ENCODE data around the gene MAP3K8.

Gene MAP3K8

DNA sequence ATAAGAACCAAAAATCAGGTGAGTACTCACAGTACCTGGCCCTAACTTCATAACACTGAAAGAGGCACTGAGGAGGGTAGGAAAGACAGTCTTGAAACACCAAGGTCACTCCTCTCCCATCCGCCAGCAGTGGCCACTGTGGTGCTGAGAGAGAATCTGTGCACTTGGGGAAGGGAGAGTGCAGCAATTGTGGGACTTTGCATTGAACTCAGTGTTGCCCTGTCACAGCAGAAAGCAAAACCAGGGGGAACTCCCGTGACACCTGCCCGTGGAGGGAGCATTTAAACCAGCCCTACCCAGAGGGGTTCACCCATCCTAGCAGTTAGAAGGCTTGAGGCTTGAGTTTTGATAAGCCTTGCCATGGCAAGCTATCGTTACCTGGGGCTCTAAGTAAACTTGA lies 35.2 kb upstream of the MAP3K8 start:
- Histone ChIP-seq H3K4me3 (ENCODE audit: low read depth, low read length) (no peak overlapping the region), H3K27me3 (replicated peaks) (no peaks in the 10 kb centered on the region), H3K27ac (no peak overlapping the region), H3K36me3 (replicated peaks) (no peaks in the 10 kb centered on the region)
- TF ChIP-seq, protein P1, sequence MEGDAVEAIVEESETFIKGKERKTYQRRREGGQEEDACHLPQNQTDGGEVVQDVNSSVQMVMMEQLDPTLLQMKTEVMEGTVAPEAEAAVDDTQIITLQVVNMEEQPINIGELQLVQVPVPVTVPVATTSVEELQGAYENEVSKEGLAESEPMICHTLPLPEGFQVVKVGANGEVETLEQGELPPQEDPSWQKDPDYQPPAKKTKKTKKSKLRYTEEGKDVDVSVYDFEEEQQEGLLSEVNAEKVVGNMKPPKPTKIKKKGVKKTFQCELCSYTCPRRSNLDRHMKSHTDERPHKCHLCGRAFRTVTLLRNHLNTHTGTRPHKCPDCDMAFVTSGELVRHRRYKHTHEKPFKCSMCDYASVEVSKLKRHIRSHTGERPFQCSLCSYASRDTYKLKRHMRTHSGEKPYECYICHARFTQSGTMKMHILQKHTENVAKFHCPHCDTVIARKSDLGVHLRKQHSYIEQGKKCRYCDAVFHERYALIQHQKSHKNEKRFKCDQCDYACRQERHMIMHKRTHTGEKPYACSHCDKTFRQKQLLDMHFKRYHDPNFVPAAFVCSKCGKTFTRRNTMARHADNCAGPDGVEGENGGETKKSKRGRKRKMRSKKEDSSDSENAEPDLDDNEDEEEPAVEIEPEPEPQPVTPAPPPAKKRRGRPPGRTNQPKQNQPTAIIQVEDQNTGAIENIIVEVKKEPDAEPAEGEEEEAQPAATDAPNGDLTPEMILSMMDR (IDR thresholded peaks at IDR 0.05; ENCODE audit: low read depth, low read length, missing control alignments), result no peak
- in situ Hi-C loops (cut with HindIII; ENCODE audit: low pct_ligation_motif_present, low sequenced_read_pairs), result no loop called here
- no peak for DNase-seq

DNA sequence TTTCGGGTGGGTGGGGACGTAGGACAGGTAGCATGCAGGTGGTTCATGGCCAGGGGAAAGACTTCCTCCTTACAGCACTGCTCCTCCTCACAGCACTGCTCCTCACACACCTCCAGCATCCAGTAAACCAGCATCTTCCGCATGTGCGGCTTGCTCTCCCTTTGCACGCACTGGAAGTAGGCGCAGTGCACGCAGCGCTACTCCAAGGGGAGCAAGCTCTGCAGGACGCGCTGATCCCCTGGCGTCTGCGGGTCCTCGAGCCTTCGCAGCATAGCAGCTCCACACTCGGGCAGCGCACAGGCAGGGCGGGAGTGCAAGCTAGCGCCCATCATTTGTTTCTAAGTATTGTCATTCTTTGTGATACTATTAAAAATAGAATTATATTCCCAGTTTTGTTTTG lies 30.5 kb upstream of the MAP3K8 start:
- Histone ChIP-seq H3K4me3 (ENCODE audit: low read depth, low read length) (no peak overlapping the region), H3K36me3 (replicated peaks) (no peaks in the 10 kb centered on the region), H3K27me3 (replicated peaks) (no peaks in the 10 kb centered on the region), H3K27ac (no peak overlapping the region)
- TF ChIP-seq, protein P1 (IDR thresholded peaks at IDR 0.05; ENCODE audit: low read depth, low read length, missing control alignments), result no peak
- no peak for DNase-seq
- in situ Hi-C loops (cut with HindIII; ENCODE audit: low pct_ligation_motif_present, low sequenced_read_pairs), result no loop called here

DNA sequence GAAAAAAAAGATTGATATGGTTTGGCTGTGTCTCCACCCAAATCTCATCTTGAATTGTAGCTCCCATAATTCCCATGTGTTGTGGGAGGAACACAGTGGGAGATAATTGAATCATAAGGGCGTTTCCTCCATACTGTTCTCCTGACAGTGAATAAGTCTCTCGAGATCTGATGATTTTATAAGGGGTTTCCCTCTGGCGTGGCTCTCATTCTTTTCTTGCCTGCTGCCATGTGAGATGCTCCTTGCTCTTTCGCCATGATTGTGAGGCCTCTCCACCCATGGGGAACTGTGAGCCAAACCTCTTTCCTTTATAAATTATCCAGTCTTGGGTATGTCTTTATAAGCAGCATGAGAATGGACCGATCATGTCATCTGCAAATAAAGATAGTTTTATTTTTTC lies 29.4 kb upstream of the MAP3K8 start:
- no peak for DNase-seq
- Histone ChIP-seq H3K27me3 (replicated peaks) (no peaks in the 10 kb centered on the region), H3K36me3 (replicated peaks) (no peaks in the 10 kb centered on the region), H3K27ac (no peak overlapping the region), H3K4me3 (ENCODE audit: low read depth, low read length) (no peak overlapping the region)
- in situ Hi-C loops (cut with HindIII; ENCODE audit: low pct_ligation_motif_present, low sequenced_read_pairs), result no loop called here
- TF ChIP-seq, protein P1 (IDR thresholded peaks at IDR 0.05; ENCODE audit: low read depth, low read length, missing control alignments), result no peak

DNA sequence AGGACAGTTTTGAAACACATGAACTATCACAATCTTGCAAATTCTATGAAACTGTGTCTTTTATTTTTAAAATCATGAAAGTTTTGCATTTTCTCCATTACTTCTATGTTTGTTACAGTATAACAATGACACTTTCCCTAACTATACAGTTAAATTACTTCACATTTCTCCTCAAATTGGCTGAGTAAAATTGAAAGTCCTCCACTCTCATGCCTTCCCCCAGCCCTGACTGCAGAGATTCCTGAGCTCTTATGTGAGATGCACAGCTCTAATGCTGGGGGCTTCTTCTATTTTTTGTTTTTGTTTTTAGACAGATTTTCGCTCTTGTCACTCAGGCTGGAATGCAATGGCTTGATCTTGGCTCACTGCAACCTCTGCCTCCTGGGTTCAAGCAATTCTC lies 22.7 kb upstream of the MAP3K8 start:
- no peak overlapping the region for H3K4me3 ChIP-seq (ENCODE audit: low read depth, low read length)
- no peaks in the 10 kb centered on the region for H3K36me3 ChIP-seq (replicated peaks)
- no peaks in the 10 kb centered on the region for H3K27me3 ChIP-seq (replicated peaks)
- TF ChIP-seq, protein P1 (IDR thresholded peaks at IDR 0.05; ENCODE audit: low read depth, low read length, missing control alignments), result no peak
- in situ Hi-C loops (cut with HindIII; ENCODE audit: low pct_ligation_motif_present, low sequenced_read_pairs), result no loop called here
- DNase-seq, result no peak
- H3K27ac ChIP-seq, result no peak overlapping the region

DNA sequence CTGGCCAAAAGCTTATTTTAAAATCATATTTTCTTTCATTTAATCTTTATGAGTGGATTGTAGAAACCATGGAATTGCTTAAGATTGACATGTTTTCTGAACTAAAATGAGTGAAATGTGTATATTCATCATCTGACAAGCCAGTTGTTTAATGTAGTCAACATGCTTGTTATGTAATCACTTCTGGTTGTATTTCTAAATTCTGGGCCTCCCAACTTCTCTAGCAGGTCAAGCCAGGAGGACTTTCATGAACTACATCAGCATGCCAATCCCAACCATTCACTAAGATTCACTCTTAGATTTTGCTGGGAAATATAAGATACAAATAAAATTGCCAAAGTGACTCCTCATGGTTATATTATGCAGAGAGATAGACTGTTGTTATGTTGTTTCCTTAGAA lies 21.1 kb upstream of the MAP3K8 start:
- Histone ChIP-seq H3K36me3 (replicated peaks) (no peaks in the 10 kb centered on the region), H3K27me3 (replicated peaks) (no peaks in the 10 kb centered on the region), H3K27ac (no peak overlapping the region), H3K4me3 (ENCODE audit: low read depth, low read length) (no peak overlapping the region)
- DNase-seq, result no peak
- in situ Hi-C loops (cut with HindIII; ENCODE audit: low pct_ligation_motif_present, low sequenced_read_pairs), result no loop called here
- TF ChIP-seq, protein P1 (IDR thresholded peaks at IDR 0.05; ENCODE audit: low read depth, low read length, missing control alignments), result no peak

DNA sequence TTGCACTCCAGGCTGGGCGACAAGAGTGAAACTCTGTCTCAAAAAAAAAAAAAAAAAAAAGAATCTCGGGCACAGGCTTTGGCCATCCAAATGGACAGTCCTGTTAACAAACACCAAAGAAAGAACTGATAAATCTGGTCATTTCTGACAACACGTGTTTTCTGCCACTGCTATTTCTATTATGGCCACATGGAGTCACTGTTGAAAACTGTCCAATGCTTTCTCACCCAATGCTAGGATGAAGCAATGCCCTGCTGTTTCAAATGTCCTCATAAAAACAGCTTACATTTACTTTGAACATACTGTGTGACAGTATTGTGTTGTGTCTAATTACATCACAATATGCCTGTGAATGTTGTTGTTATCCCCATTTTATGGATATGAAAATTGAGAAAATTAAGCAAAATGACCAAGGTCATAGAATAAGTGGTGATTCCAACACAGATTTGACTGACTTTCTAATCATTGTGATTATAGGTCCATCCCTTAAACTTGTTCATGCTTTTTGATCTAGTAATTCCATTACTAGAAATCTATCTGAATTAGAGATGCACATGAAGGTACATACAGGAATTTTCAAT lies 19.9 kb upstream of the MAP3K8 start:
- DNase-seq, result peak; percentile 57
- Histone ChIP-seq H3K4me3 (ENCODE audit: low read depth, low read length) (no peak overlapping the region), H3K27me3 (replicated peaks) (no peaks in the 10 kb centered on the region), H3K36me3 (replicated peaks) (no peaks in the 10 kb centered on the region), H3K27ac (no peak overlapping the region)
- in situ Hi-C loops (cut with HindIII; ENCODE audit: low pct_ligation_motif_present, low sequenced_read_pairs), result no loop called here
- TF ChIP-seq, protein P1 (IDR thresholded peaks at IDR 0.05; ENCODE audit: low read depth, low read length, missing control alignments), result peak; percentile 75

Measured in brain microvascular endothelial cell (primary cell).